HG03025 (cell line): ENCODE measurements around the gene VSTM5.

ENCODE experiments used
- ATAC-seq: cut with Tn5 transposase; IDR thresholded peaks from one replicate; pipeline ENCODE4 v1.9.1; 2021; ENCODE audit warnings: mild to moderate bottlenecking, moderate library complexity; ENCODE audit not compliant: unreplicated experiment, low FRiP score

Gene VSTM5

GRCh38 chr11:93843906-93844305 lies 6.5 kb downstream of the VSTM5 start:
- ATAC-seq, result no peak

- no peak for ATAC-seq
These were observed 8.0 kb downstream of the VSTM5 start for GRCh38 chr11:93842461-93842860.

DNA sequence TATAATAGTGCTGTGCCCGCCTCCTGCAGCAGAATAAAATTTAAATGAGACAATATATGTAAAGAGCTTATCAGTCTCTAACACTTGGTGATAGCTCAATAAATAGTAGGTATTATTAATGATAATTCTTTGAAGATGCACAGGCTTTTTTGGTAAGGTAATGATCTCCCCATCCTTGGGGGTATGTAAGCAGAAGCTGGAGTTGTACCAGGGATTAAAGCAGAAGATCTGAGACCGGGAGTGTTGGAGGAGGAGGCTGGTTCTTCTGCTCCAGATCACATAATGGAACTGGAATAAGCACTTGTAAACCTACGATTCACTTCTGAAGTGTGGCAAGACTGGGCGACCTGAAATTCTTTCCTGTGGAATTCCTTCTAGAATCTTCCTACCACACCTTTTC lies 8.4 kb downstream of the VSTM5 start:
- no peak for ATAC-seq

DNA sequence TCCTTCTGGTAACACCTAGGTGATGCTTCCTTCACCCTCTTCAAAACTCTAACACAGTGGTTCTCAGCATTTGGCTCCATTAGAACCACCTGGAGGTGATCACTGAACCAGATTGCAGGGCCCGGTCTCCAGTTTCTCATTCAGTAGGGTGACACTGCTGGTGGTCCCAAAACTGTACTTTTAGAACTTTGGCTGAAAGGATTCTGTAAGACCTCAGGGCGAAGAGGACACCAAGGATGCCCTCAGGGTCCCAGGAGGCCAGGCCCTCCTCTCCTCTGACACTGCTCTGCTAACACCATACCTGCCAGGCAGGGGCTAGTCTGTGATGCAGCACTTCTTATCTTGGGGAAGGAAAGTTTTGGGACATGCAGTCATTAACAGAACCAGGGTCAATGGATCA lies 9.0 kb downstream of the VSTM5 start:
- no peak for ATAC-seq

GRCh38 chr11:93840981-93841380 lies 9.4 kb downstream of the VSTM5 start:
- no peak for ATAC-seq

GRCh38 chr11:93840180-93840579 lies 10.2 kb downstream of the VSTM5 start:
- ATAC-seq, result no peak

DNA sequence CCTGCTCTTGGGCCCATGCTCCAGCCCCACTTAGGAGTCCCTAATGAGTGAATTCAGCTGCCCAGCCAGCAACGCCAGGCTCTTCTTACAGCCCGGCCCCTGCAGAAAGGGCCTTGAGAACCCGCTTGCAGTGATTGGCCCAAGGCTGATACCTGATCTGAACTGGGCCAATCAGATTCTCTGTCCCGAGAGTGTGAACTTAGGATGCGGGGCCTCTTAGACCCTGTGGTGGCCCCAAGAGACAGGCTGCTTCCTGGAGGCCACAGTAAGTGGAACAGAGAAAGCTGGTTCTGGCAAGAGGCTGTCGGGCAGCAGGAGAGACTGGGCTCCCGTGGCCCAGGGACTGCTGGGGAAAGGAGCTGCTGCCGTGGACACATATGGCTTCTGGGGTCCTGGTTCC lies 11.5 kb downstream of the VSTM5 start:
- ATAC-seq, result no peak

- ATAC-seq, result no peak
These were observed 17.6 kb downstream of the VSTM5 start for GRCh38 chr11:93832780-93833179.

DNA sequence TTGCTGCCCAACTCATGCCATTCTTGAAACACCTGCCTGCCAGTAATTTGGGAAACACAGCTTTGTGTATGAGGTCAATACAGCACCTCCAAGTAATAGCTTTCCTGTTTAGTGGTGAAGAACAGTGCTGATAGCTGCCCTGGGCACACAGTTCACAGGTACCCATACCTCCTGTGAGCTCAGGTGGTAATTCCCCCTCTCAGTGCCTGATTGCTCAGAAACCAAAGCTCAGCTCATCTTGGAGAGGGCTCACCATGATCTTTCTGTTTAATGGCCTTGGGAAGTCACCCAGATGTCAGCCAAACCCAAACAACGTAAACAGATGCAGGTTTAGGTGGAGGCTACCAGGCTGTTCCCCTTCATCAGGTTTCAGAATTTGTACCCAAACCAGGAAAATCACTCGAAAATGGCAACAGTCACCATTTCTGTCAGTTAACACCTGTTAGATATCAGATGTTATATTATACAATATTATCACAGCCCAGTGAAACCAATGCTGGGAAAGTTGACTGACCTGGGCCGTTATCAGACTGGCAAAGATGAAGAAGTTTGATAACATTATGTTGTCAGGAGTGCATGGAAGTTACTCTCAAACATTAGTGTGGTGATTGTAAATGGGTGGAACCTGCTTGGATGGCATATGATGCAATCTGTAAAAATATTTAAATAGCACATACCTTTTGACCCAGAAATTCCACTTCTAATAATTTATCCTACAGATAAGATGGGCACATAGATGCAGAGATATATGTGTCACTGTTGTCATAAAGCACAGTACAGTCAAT lies 18.9 kb downstream of the VSTM5 start:
- ATAC-seq, result no peak

DNA sequence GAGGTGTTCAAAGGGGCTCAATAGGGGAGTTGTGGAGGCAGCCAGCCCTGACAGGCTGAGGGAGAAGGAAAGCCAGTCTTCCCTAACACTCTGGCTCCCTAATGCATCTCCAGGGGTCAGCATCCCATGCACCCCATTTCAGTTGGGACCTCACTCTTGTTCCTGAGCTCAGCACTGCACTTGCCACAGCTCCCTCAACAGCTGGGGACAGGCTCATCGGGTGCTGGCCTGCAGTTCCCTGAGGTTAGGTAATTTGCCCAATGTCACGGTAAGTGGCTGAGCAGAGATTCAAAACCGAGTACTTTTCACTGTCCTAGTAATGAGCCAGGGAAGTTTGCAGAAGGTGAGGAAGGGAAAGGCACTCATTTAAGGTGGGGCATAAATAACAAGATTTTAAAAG lies 20.8 kb downstream of the VSTM5 start:
- no peak for ATAC-seq

DNA sequence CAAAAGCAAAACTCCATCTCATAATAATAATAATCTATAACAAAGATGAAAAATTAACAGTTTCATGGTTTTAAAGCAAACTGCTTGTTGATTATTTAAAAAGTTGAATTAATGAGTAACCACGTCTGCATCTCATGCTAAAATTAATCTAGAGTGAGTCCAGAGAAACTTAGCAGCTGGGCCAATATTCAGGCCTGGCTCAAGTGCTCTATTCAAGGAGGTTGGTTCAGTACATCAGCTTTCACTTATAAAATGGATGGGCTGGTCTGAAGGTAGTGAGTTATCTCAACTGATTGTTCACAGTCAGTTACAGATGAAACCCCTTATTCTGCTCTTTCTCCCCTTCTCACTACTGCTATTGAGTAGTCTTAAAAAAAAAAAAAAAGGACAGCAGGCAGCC lies 23.1 kb downstream of the VSTM5 start:
- ATAC-seq, result no peak

- no peak for ATAC-seq
These were observed 27.2 kb downstream of the VSTM5 start for GRCh38 chr11:93823210-93823609.

DNA sequence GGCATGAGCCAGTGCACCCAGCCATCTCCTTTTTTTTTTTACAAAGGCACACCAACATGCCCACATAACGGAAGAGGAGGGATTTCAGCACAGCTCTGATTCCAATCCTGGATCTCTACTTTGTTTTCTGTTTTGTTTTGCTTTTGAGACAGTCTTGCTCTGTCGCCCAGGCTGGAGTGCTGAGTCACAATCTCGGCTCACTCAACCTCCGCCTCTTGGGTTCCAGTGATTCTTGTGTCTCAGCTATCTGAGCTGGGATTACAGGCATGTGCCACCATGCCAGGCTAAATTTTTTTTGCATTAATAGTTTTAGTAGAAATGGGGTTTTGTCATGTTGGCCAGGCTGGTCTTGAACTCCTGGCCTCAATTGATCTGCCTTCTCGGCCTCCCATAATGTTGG lies 28.1 kb downstream of the VSTM5 start:
- ATAC-seq, result no peak

DNA sequence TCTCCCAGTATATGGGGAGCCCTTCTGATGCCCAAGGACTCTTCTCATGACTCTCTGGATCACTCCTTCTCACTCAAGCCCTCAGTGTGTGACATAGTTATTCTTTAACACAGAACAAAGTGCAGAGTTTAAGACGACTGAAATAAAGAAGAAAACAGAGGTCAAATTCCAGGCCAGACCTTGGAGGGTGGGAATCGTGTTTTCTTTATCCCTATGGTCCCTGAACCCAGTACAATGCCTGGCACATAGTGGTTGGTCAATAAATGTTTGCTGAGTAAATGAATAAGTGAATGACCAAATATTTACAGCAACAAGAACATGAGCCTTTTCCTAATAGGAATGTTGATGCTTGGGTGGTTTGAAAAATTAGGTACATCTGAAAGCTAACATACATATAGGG lies 28.8 kb downstream of the VSTM5 start:
- ATAC-seq, result no peak

- ATAC-seq, result no peak
These were observed 29.6 kb downstream of the VSTM5 start for GRCh38 chr11:93820847-93821246.

DNA sequence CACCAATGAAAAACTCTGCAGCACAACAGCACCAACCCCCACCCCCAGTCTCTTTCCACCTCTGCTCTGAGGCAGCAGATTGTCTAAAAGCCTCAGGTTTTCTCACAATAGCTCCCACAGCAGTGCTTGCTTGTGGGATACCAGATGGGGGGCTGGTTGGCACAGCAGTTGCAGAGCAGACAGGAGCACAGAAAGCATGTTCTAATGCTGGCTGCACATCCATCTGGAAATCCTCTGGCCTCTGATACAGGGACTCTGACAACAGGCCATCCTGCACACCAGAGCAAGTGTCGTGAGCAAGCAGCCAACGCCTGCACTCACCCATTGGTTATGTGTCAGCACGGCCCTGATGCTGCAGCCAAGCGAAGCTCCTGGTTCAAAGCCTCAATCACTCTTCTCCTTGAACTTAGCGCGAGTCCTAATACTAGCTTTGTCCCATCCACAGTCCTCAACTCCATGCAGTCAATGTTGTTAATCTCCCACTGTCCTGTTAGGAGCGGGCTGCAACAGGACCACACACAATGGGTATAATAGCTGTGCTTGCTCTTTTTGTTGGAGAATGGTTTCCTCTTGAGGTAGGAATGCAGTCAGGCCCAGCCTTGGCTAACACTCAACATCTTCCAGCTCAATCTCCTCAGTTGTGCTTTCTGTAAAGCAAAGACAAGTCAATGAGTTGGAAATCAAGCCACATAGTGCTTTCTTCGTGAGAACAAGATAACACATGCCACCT lies 30.3 kb downstream of the VSTM5 start:
- no peak for ATAC-seq

- ATAC-seq, result no peak
These were observed 32.7 kb downstream of the VSTM5 start for GRCh38 chr11:93817426-93818348.

DNA sequence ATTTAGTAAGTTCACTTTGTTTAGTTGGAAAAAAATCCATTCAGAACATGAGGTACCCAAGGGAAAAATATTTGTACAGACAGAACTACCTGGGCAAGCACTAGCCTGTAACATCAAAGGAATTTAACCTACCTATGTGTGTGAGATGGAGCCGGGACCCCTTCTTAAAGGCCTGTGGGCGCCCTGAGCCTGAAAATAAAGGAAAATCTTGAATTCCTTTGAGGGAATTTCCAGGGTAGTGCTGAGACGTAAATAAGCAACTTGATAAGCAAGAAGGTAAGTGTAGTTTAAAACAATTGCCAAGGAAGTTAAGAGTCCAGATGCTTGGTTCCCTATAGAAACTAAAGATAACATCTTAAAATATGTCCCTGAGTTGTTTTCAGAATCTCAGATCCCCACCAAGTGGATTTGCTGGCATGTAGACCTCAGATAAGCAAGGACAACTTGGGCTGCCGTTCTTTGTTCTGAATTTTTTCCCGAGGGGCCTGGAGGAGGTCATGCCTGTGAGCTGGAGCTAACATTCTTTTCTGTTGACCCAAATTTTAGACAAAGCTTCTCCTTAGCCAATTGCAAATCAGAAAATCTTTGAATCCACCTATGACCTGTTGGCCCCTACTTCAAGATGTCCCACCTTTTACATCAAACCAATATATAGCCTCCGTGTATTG lies 35.3 kb downstream of the VSTM5 start:
- ATAC-seq, result no peak

- no peak for ATAC-seq
These were observed 36.4 kb downstream of the VSTM5 start for GRCh38 chr11:93813974-93814373.

DNA sequence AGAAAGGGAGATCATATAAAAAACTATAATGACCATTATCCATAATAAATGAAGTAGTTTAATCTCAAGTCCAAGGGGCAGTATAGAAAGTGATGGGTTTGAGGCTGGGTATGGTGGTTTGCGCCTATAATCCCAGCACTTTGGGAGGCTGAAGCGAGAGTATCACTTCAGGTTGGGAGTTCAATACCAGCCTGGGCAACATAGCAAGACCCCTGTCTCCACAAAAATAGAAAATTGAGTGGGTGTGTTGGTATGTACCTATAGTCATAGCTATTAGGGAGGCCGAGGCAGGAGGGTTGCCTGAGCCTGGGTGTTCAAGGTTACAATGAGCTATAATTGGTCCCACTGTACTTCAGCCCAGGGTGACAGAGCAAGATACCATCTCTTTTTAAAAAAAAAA lies 42.4 kb downstream of the VSTM5 start:
- ATAC-seq, result no peak

DNA sequence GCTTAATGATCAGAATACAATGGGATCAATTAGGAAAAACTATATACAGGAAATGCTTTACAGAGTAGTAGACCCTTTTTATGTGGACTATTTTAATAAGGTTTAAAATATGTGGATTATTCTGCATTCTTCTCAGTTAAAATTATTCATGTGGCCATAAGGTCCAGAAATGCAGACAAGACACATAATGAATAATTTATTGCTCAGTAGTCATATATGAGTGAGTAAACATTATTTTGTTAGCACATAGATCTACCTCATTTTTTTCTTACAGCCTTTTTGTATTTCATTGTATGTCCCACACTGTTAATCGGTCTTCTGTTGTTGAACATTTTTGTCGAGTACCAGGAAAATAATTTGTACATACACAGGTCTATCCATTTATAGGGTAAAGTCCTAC lies 45.5 kb downstream of the VSTM5 start:
- no peak for ATAC-seq
